Neutrophil (primary cell): ENCODE results near the gene GALNT17.

ENCODE experiments used
- H3K27ac ChIP-seq: fragments of 200-600 bp; sonication (generic); 2 replicates; pipeline ENCODE4 v1.5.1; 2016; ENCODE audit warnings: mild to moderate bottlenecking, moderate library complexity
- H3K27me3 ChIP-seq: fragments of 200-600 bp; sonication (generic); 2 replicates; pipeline ENCODE4 v1.6.0; 2016; ENCODE audit warnings: mild to moderate bottlenecking
- H3K36me3 ChIP-seq: fragments of 200-600 bp; sonication (generic); 2 replicates; pipeline ENCODE4 v1.5.1; 2017
- H3K4me1 ChIP-seq, 2 experiments: fragments of 200-600 bp in 1 of 2; sonication (generic) in 1 of 2; 1 replicate in 1 of 2; 2 replicates in 1 of 2; pipeline versions ENCODE4 v1.5.1 to v1.6.1; 2013 to 2016; ENCODE audit warnings: low read depth in 1 of 2, low read length in 1 of 2, mild to moderate bottlenecking in 1 of 2, moderate library complexity in 1 of 2; ENCODE audit not compliant: control insufficient read depth in 1 of 2, insufficient read depth in 1 of 2
- H3K4me3 ChIP-seq, 2 experiments: fragments of 200-600 bp in 1 of 2; sonication (generic) in 1 of 2; 1 replicate in 1 of 2; 2 replicates in 1 of 2; pipeline ENCODE4 v1.5.1; 2013 to 2016; ENCODE audit warnings: low read depth in 1 of 2, low read length in 1 of 2, mild to moderate bottlenecking in 1 of 2, moderate library complexity in 1 of 2
- H3K9me3 ChIP-seq: fragments of 200-600 bp; sonication (generic); 2 replicates; pipeline ENCODE4 v1.5.1; 2016
- TF ChIP-seq, protein P1 (sequence below): fragments of 200-600 bp; sonication (generic); IDR thresholded peaks from 2 replicates; pipeline ENCODE4 v1.5.1; 2016; ENCODE audit warnings: antibody characterized with exemption

GALNT17 gene

DNA sequence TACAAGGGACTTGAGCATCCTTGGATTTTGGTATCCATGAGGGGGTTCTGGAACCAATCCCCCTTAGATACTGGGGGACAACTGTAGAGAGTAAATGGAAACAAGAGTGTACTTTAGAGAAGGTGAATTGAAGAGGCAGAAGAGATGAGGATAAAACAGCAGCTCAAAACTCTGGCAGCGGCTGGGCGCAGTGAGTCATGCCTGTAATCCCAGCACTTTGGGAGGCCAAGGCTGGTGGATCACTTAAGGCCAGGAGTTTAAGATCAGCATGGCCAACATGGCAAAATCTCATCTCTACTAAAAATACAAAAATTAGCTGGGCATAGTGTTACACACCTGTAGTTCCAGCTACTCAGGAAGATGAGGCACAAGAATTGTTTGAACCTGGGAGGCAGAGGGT is 218.7 kb downstream of the GALNT17 start:
- Histone ChIP-seq H3K4me3 (no peak overlapping the region), H3K36me3 (no peaks in the 10 kb centered on the region), H3K9me3 (no peaks in the 10 kb centered on the region), H3K4me1 (no peaks in the 10 kb centered on the region), H3K27ac (no peak overlapping the region), H3K27me3 (no peaks in the 10 kb centered on the region)
- TF ChIP-seq, protein P1, sequence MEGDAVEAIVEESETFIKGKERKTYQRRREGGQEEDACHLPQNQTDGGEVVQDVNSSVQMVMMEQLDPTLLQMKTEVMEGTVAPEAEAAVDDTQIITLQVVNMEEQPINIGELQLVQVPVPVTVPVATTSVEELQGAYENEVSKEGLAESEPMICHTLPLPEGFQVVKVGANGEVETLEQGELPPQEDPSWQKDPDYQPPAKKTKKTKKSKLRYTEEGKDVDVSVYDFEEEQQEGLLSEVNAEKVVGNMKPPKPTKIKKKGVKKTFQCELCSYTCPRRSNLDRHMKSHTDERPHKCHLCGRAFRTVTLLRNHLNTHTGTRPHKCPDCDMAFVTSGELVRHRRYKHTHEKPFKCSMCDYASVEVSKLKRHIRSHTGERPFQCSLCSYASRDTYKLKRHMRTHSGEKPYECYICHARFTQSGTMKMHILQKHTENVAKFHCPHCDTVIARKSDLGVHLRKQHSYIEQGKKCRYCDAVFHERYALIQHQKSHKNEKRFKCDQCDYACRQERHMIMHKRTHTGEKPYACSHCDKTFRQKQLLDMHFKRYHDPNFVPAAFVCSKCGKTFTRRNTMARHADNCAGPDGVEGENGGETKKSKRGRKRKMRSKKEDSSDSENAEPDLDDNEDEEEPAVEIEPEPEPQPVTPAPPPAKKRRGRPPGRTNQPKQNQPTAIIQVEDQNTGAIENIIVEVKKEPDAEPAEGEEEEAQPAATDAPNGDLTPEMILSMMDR, result no peak

DNA sequence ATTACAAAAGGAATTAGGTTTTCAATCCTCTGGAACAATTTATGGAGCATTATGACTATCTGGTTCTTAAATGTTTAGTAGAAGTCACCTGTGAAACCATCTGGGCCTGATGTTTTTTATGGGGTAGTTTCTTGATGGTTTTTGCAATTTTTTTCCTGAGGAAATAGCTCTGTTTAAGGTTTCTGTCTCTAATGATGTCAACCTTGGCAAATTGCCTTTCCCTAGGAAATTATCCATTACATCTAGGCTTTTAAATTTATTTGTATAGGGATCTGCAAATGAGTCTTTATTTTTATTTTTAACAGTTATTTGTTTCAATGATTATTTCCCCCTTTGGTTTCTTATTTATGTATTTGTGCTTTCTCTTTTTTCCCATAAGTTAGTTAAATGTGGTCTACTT is 222.8 kb downstream of the GALNT17 start:
- no peak overlapping the region for H3K27ac ChIP-seq
- no peak overlapping the region for H3K4me3 ChIP-seq
- TF ChIP-seq, protein P1, result no peak
- H3K36me3 ChIP-seq, result no peaks in the 10 kb centered on the region
- no peaks in the 10 kb centered on the region for H3K4me1 ChIP-seq
- peaks cover 3% of the 10 kb centered on the region for H3K9me3 ChIP-seq
- H3K27me3 ChIP-seq, result no peaks in the 10 kb centered on the region

DNA sequence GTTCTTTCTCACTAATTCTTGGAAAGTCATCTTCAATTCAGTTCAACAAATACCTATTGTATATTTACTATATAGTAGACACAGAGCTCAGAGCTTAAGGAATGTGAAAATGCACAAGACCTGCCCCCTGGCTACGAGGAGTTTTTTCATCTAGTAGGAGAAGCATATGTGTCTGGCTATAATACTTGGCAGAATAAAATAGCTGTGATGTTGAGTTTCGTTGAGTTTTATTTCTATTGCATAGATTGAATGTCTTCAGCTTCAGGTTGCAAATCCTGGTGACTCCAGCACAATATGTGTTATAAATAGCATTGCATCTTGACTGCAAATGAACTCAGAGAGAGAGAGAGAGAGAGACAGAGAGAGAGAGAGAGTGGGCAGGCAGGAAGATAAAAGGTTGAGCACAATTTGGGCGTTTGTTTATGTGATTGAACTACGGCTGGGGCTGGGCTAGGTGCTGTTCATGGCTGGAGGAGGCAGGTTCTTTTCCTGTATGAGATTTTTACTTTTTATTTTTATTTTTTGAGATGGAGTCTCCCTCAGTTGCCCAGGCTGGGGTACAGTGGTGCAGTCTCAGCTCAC is 229.6 kb downstream of the GALNT17 start:
- Histone ChIP-seq H3K4me1 (no peaks in the 10 kb centered on the region), H3K9me3 (peaks cover 9% of the 10 kb centered on the region)
- TF ChIP-seq, protein P1, result no peak

DNA sequence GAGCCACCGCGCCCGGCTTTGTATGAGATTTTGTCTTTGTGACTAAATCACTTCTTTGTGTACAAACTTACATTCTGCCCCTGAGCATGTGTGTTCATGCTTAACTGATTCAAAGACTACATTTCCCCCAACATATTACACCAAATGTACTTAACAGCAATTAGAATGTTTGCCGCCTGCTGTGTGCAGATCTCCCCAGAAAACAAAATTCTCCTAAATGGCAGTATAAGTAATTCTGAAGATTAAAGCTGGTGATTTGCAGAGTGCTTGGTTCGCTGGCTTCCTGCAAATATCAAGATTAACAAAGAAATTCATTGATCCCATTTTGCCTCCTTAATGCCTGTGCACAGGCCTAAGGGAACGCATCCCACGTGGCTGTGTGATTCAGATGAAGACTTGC is 230.3 kb downstream of the GALNT17 start:
- no peaks in the 10 kb centered on the region for H3K4me1 ChIP-seq
- TF ChIP-seq, protein P1, result no peak
- no peak overlapping the region for H3K4me3 ChIP-seq
- H3K27ac ChIP-seq, result no peak overlapping the region
- peaks cover 6% of the 10 kb centered on the region for H3K9me3 ChIP-seq
- H3K36me3 ChIP-seq, result no peaks in the 10 kb centered on the region
- H3K27me3 ChIP-seq, result no peaks in the 10 kb centered on the region

More for the DNA sequence above, 229.6 kb downstream of the GALNT17 start:
- Histone ChIP-seq H3K4me3 (no peak overlapping the region), H3K27me3 (no peaks in the 10 kb centered on the region), H3K36me3 (no peaks in the 10 kb centered on the region), H3K27ac (no peak overlapping the region)

DNA sequence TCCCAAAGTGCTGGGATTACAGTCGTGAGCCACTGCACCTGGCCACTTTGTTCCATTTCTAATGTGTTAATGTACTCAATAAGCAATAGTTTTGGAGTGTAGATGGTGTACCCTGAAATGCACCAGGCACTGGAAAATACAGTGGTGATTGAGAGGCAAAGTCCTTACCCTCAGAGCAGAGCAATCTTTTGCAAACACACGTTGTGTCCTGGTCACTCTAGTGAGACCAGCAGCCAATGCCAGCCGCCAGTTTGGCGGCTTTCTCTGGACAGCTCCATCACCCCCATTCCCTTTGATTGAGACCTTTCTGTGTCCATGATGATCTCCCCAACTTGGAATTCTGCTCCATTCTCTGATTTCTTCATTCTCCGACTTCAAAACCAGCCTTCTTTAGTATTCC is 231.3 kb downstream of the GALNT17 start:
- TF ChIP-seq, protein P1, result no peak
- H3K27me3 ChIP-seq, result no peaks in the 10 kb centered on the region
- peaks cover 6% of the 10 kb centered on the region for H3K9me3 ChIP-seq
- no peak overlapping the region for H3K27ac ChIP-seq
- no peak overlapping the region for H3K4me3 ChIP-seq
- H3K36me3 ChIP-seq, result no peaks in the 10 kb centered on the region
- no peaks in the 10 kb centered on the region for H3K4me1 ChIP-seq

DNA sequence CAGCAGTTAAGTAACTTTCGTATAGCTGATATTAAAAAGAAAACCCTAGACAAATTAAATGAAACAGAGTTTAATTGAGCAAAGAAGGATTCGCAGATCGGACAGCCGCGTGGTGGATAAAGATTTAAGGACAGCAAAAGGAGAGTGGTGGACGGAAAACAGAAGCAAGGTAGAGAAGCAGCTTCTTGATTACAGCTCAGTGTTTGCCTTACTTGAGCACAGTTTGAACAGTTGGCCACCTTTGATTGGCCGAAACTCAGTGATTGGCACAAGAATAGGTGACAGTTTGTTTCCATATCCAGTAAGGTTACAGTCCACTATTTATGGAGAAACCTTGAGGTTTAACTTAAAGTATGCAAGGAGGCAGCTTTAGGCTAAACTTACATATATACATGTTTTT is 231.7 kb downstream of the GALNT17 start:
- Histone ChIP-seq H3K9me3 (peaks cover 6% of the 10 kb centered on the region), H3K27me3 (no peaks in the 10 kb centered on the region), H3K36me3 (no peaks in the 10 kb centered on the region), H3K4me1 (no peaks in the 10 kb centered on the region), H3K27ac (no peak overlapping the region), H3K4me3 (no peak overlapping the region)
- TF ChIP-seq, protein P1, result no peak
